Measurements from ENCODE around the gene CCR6.
A peak's percentile ranks its signal among the peaks of the same experiment; 100 is the strongest.

Gene CCR6

GRCh38 chr6:167091026-167091804, 31.7 kb upstream of the CCR6 start:
- DNase-seq (ENCODE audit: low spot score) = no peak
- H3K36me3 ChIP-seq (ENCODE audit: low read depth) = no peaks in the 10 kb centered on the region
- TF ChIP-seq CTCF (IDR thresholded peaks at IDR 0.05; ENCODE audit: poor library complexity, severe bottlenecking) = no peak
- H3K9me3 ChIP-seq (ENCODE audit: severe bottlenecking) = no peaks in the 10 kb centered on the region
- no peak for ATAC-seq (ENCODE audit: low read depth)
- H3K4me1 ChIP-seq (ENCODE audit: insufficient read depth, poor library complexity, severe bottlenecking) = no peaks in the 10 kb centered on the region
- no peak overlapping the region for H3K27ac ChIP-seq (ENCODE audit: poor library complexity, severe bottlenecking)
- H3K27me3 ChIP-seq (ENCODE audit: insufficient read depth, poor library complexity, severe bottlenecking) = no peaks in the 10 kb centered on the region
- H3K4me3 ChIP-seq (ENCODE audit: severe bottlenecking) = no peak overlapping the region

DNA sequence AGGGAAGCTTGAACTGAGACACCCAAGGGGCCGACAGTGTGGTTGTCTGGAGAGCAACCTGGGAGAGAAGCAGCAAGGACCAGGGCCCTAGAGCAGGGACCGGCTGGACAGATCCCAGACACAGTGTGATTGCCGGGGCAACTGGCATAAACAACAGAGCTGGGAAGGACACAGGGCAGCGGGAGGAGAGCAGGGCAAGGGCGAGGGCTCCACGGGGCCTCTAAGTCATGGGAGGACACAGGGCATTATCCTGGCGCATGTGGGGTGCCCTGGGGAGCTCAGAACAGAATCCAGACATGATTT, 31.1 kb upstream of the CCR6 start:
- no peaks in the 10 kb centered on the region for H3K36me3 ChIP-seq (ENCODE audit: low read depth)
- ATAC-seq (ENCODE audit: low read depth) (peak; percentile 25; the same call in 1 of the 3 replicates), DNase-seq (ENCODE audit: low spot score) (no peak)
- TF ChIP-seq CTCF (IDR thresholded peaks at IDR 0.05; ENCODE audit: poor library complexity, severe bottlenecking) = no peak
- H3K27ac ChIP-seq (ENCODE audit: poor library complexity, severe bottlenecking) = no peak overlapping the region
- H3K27me3 ChIP-seq (ENCODE audit: insufficient read depth, poor library complexity, severe bottlenecking) = no peaks in the 10 kb centered on the region
- no peak overlapping the region for H3K4me3 ChIP-seq (ENCODE audit: severe bottlenecking)
- H3K9me3 ChIP-seq (ENCODE audit: severe bottlenecking) = no peaks in the 10 kb centered on the region
- H3K4me1 ChIP-seq (ENCODE audit: insufficient read depth, poor library complexity, severe bottlenecking) = no peaks in the 10 kb centered on the region

- no peak for DNase-seq (ENCODE audit: low spot score)
- Histone ChIP-seq H3K27me3 (ENCODE audit: insufficient read depth, poor library complexity, severe bottlenecking) (no peaks in the 10 kb centered on the region), H3K4me1 (ENCODE audit: insufficient read depth, poor library complexity, severe bottlenecking) (no peaks in the 10 kb centered on the region), H3K9me3 (ENCODE audit: severe bottlenecking) (no peaks in the 10 kb centered on the region), H3K36me3 (ENCODE audit: low read depth) (no peaks in the 10 kb centered on the region), H3K4me3 (ENCODE audit: severe bottlenecking) (no peak overlapping the region), H3K27ac (ENCODE audit: poor library complexity, severe bottlenecking) (no peak overlapping the region)
- no peak for ATAC-seq (ENCODE audit: low read depth)
- no peak for TF ChIP-seq CTCF (IDR thresholded peaks at IDR 0.05; ENCODE audit: poor library complexity, severe bottlenecking)
These were observed 30.1 kb upstream of the CCR6 start for GRCh38 chr6:167092672-167093339.

DNA sequence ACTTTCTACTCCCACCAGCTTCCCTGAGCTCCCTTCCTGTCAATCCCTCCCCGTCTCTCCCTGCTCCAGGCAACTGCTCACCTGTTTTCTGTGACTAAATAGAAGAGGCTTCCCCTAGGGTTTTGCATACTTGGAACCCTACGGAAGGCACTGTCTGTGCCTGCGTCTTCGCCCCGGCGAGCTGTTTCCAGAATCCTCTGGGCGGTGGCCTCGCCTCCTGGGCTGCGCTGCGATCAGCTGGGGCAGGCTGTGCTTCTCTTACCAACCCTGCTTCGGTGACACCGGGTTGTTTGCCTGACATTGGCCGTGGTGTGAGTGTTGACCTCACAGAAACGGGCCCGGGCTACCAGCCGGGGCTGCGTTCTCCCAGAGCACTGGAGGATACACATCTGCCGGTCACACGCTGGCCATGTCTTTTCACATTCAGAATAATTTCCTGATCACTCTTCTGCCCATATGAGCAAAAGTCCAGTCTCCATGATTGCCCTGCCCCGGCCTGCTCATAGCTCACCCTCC, 29.4 kb upstream of the CCR6 start:
- no peak overlapping the region for H3K4me3 ChIP-seq (ENCODE audit: severe bottlenecking)
- H3K27ac ChIP-seq (ENCODE audit: poor library complexity, severe bottlenecking) = no peak overlapping the region
- no peaks in the 10 kb centered on the region for H3K36me3 ChIP-seq (ENCODE audit: low read depth)
- no peaks in the 10 kb centered on the region for H3K9me3 ChIP-seq (ENCODE audit: severe bottlenecking)
- no peaks in the 10 kb centered on the region for H3K4me1 ChIP-seq (ENCODE audit: insufficient read depth, poor library complexity, severe bottlenecking)
- H3K27me3 ChIP-seq (ENCODE audit: insufficient read depth, poor library complexity, severe bottlenecking) = no peaks in the 10 kb centered on the region
- TF ChIP-seq CTCF (IDR thresholded peaks at IDR 0.05; ENCODE audit: poor library complexity, severe bottlenecking) = no peak
- no peak for DNase-seq (ENCODE audit: low spot score)
- ATAC-seq (ENCODE audit: low read depth) = no peak

All from RWPE2 (cell line).